Fibroblast of peridontal ligament (primary cell): Measurements from ENCODE around the gene HIP1R.
"Not testable (repeated sequence)": the region's sequence is repeated elsewhere in the genome, so short reads cannot be mapped to it uniquely, and the experiment has no call there.

ENCODE experiments used
- DNase-seq: peaks from one replicate; pipeline ENCODE4 v3.0.0-alpha.2; 2010; ENCODE audit errors: extremely low read depth

HIP1R gene

DNA sequence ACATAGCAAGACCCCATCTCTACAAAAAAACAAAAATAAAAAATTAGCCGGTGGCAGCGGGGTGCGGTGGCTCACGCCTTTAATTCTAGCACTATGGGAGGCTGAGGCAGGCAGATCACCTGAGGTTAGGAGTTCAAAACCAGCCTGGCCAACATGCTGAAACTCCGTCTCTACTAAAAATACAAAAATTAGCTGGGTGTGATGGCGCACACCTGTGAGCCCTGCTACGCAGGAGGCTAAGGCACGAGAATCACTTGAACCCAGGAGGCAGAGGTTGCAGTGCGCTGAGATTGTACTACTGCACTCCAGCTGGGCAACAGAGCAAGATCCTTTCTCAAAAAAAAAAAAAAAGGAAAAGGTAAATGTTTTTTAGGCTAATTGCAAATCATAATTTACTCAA lies 57.5 kb downstream of the HIP1R start:
- not testable (repeated sequence) for DNase-seq

- DNase-seq: no peak
These were observed 58.2 kb downstream of the HIP1R start for GRCh38 chr12:122893208-122894153.

DNA sequence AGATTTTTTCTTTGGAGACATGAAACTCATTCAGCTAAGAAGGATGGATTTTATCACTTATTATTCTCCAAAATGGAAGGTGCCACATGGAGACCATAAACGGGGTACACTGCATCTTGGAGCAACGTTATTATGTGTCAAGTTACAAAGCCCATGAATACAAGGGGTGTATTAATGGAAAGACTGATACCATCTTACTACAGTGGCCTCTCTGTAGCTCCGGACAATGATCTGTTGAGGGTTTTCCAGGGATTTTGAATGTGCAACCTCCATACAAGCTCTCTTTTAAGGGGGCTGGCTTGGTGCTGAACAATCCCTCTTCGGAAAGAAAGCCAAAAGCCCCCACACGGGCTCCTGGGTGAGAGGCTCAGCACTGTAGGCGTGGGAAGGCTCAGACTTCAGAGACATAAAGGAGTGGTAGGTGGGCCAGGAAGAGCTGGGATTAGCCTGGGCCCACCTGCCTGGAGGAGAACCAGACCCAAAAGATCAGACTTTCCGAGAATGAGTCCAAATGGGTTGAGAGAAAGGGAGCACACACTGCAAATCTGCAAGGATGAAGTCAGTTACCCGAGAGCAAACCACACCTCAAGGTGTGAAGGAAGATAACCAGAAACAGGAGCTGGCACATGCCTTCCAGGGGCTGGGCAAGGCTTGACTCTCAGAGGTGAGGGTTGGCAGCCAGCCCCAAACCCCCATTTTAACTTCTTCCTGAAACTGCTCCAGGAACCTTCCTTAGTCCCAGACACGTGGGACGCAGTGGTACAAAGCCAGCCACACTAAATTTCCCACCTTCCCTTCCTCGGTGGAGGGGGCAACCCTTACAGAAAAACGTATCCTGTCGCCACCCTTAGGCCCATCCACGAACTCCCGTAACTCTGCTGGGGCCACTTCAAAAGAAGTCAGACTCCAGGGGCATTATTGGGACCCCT lies 59.2 kb downstream of the HIP1R start:
- DNase-seq: no peak

- DNase-seq: no peak
These were observed 60.1 kb downstream of the HIP1R start for GRCh38 chr12:122895320-122895703.

- DNase-seq: peak; percentile 83
These were observed 60.7 kb downstream of the HIP1R start, which contains the start of gene VPS37B for GRCh38 chr12:122895704-122896636. VPS37B (minus strand) TSS chr12:122896124; CDS start chr12:122896062, 62 bp downstream.

- no peak for DNase-seq
These were observed 61.4 kb downstream of the HIP1R start for GRCh38 chr12:122896662-122897061.

DNA sequence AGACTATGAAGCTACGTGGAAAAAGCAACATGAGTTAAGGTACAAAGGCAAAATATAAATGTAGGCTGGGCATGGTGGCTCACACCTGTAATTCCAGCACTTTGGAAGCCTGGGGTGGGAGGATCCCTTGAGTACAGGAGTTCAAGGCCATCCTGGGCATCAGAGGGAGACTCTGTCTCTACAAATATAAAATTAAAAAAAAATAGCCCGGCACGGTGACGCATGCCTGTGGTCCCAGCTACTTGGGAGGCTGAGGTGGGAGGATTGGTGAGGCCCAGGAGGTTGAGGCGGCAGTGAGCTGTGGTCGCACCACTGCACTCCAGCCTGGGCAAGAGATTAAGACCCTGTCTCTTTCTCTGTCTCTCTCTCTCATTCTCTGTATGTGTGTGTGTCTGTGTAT lies 64.6 kb downstream of the HIP1R start:
- no peak for DNase-seq

GRCh38 chr12:122902854-122903692 lies 67.8 kb downstream of the HIP1R start:
- DNase-seq: no peak

DNA sequence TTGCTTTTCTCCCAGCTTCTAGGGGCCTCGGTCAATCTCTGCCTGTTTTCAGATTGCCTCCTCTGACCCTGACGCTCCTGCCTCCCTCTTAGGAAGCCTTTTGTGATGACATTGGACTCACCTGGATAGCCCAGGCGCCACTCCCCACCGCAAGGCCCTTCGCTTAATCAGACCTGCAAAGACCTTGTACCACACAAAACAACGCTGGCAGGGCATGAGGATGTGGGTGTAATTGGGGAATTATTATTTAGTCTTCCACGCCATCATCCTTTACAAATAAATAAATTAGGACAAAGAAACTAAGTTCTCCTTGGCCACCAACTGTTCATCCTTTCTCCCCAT lies 68.4 kb downstream of the HIP1R start:
- DNase-seq: no peak

DNA sequence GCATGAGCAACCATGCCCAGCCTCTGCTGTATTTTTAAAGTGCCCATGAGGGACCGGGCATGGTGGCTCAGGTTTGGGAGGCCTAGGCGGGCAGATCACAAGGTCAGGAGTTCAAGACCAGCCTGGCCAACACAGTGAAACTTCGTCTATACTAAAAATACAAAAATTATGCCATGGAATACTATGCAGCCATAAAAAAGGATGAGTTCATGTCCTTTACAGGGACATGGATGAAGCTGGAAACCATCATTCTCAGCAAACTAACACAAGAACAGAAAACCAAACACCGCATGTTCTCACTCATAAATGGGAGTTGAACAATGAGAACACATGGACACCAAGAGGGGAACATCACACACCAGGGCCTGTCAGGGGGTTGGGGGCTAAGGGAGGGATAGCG lies 70.0 kb downstream of the HIP1R start:
- DNase-seq: not testable (repeated sequence)

DNA sequence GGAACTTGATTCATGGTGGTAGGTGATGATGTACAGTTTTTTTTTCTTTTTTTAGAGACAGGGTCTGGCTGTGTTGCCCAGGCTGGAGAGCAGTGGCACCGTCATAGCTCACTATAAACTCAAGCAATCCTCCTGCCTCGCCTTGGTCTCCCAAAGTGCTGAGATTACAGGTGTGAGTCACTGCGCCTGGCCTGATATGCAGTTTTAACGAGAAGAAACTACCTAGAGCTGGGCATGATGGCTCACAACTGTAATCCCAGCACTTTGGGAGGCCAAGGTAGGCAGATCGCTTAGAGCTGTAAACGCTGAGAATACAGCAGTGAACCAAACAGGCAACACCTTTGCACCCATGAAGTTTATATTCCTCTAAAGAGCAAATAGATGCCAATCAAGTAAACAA lies 73.7 kb downstream of the HIP1R start:
- no peak for DNase-seq

- DNase-seq: no peak
These were observed 74.4 kb downstream of the HIP1R start for GRCh38 chr12:122909442-122910288.
